ENCODE measurements around the gene RGSL1. TPM values are rescaled to one million over a fixed set of nuclear protein-coding genes. Genes with fewer than 3 reads are reported as not detected.

Gene RGSL1
- polyA plus RNA-seq, 3 donors, result not detected

DNA sequence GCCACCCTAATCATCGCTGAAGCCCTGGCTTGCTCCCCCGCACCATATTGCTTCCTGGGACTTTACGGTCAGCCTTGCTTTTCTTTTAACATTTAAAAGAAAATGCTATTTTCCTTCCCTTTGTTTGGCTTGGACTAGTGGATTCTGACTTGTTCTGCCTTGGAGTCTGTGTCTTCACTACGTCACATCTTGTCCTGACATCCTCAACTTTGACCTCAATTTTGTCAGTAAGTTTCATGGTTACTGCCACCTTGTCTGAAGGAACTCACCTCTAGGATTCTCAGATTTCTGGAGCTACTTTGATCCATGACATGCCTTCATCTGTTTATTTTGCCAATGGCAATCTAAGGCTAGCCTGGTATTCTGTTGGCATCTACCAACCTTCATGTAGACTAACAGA is 134.8 kb downstream of the RGSL1 start:
- H3K4me2 ChIP-seq (replicated peaks; ENCODE audit: extremely low read depth, low read length, poor library complexity, severe bottlenecking), result no peak overlapping the region
- H3K9ac ChIP-seq (ENCODE audit: insufficient read depth, low read length, poor library complexity, severe bottlenecking), result no peak overlapping the region
- H3K27me3 ChIP-seq (ENCODE audit: control insufficient read depth in 2 of 2, insufficient read depth in 2 of 2, low read length in 2 of 2), result no peaks in the 10 kb centered on the region
- no peak overlapping the region for H2AFZ ChIP-seq (ENCODE audit: insufficient read depth, low read depth, low read length, poor library complexity, severe bottlenecking)
- WGBS (ENCODE audit: insufficient coverage), result no CpG with 5 or more reads among the region's 4 CpGs
- H3K36me3 ChIP-seq (replicated peaks in 1 of 2; ENCODE audit: control insufficient read depth in 1 of 2, insufficient read depth in 2 of 2, low read length in 2 of 2), result peaks cover 32 to 47% of the 10 kb centered on the region in 2 donors
- Mint-ChIP-seq H3K27me3 (ENCODE audit: low read depth in 3 of 3) (no peaks in the 10 kb centered on the region), H3K27ac (no peak overlapping the region), H3K4me3 (no peak overlapping the region), H3K36me3 (peaks cover 58 to 59% of the 10 kb centered on the region in 2 donors), H3K9me3 (peaks cover 0 to 9% (median 7%) of the 10 kb centered on the region in 7 donors), H3K4me1 (peaks cover 56% of the 10 kb centered on the region)
- peaks cover 5 to 9% of the 10 kb centered on the region in 2 donors for H3K9me3 ChIP-seq (replicated peaks in 1 of 2; ENCODE audit: control insufficient read depth in 1 of 2, insufficient read depth in 1 of 2, low read length in 2 of 2)
- peak overlapping the region in 1 of 2 donors; percentile 13 for H3K27ac ChIP-seq (ENCODE audit: low read depth in 1 of 2, low read length in 2 of 2)
- no peak overlapping the region for H3K4me3 ChIP-seq (replicated peaks in 1 of 3; ENCODE audit: low read depth in 2 of 3, low read length in 3 of 3)
- intact Hi-C loops (cut with micrococcal nuclease), result loop anchor here in 1 of 2 donors (10.0 kb wide), 1 partner anchor 190 kb away; the partner anchor contains the start of gene GLUL
- peaks cover 8% of the 10 kb centered on the region for H4K20me1 ChIP-seq (ENCODE audit: insufficient read depth, low read length)
- H3K79me2 ChIP-seq (ENCODE audit: insufficient read depth, low read length), result peaks cover 46% of the 10 kb centered on the region
- TF ChIP-seq, protein P1, sequence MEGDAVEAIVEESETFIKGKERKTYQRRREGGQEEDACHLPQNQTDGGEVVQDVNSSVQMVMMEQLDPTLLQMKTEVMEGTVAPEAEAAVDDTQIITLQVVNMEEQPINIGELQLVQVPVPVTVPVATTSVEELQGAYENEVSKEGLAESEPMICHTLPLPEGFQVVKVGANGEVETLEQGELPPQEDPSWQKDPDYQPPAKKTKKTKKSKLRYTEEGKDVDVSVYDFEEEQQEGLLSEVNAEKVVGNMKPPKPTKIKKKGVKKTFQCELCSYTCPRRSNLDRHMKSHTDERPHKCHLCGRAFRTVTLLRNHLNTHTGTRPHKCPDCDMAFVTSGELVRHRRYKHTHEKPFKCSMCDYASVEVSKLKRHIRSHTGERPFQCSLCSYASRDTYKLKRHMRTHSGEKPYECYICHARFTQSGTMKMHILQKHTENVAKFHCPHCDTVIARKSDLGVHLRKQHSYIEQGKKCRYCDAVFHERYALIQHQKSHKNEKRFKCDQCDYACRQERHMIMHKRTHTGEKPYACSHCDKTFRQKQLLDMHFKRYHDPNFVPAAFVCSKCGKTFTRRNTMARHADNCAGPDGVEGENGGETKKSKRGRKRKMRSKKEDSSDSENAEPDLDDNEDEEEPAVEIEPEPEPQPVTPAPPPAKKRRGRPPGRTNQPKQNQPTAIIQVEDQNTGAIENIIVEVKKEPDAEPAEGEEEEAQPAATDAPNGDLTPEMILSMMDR (IDR thresholded peaks at IDR 0.05), result no peak
- no peak for DNase-seq
- H3K4me1 ChIP-seq (ENCODE audit: control insufficient read depth in 1 of 2, insufficient read depth in 2 of 2, low read length in 2 of 2), result peaks cover 29 to 49% of the 10 kb centered on the region in 2 donors

- peaks cover 46% of the 10 kb centered on the region for H3K79me2 ChIP-seq (ENCODE audit: insufficient read depth, low read length)
- peaks cover 29 to 49% of the 10 kb centered on the region in 2 donors for H3K4me1 ChIP-seq (ENCODE audit: control insufficient read depth in 1 of 2, insufficient read depth in 2 of 2, low read length in 2 of 2)
- Mint-ChIP-seq H3K4me3 (peak overlapping the region; percentile 41 to 57), H3K27me3 (ENCODE audit: low read depth in 3 of 3) (peaks cover 0 to 2% (median 0%) of the 10 kb centered on the region in 3 donors), H3K36me3 (peaks cover 42 to 45% of the 10 kb centered on the region in 2 donors), H3K4me1 (peaks cover 56% of the 10 kb centered on the region), H3K9me3 (peaks cover 0 to 9% (median 7%) of the 10 kb centered on the region in 7 donors), H3K27ac (peak overlapping the region in 6 of 7 donors; percentile 48 to 90 (median 64))
- H3K9me3 ChIP-seq (replicated peaks in 1 of 2; ENCODE audit: control insufficient read depth in 1 of 2, insufficient read depth in 1 of 2, low read length in 2 of 2), result peaks cover 5 to 9% of the 10 kb centered on the region in 2 donors
- peaks cover 16 to 31% of the 10 kb centered on the region in 2 donors for H3K36me3 ChIP-seq (replicated peaks in 1 of 2; ENCODE audit: control insufficient read depth in 1 of 2, insufficient read depth in 2 of 2, low read length in 2 of 2)
- 65% methylated on average over 11 of the region's 11 CpGs for WGBS (ENCODE audit: insufficient coverage)
- TF ChIP-seq, protein P1 (IDR thresholded peaks at IDR 0.05), result no peak
- peak overlapping the region; percentile 27 for H3K4me2 ChIP-seq (replicated peaks; ENCODE audit: extremely low read depth, low read length, poor library complexity, severe bottlenecking)
- no peaks in the 10 kb centered on the region for H3K27me3 ChIP-seq (ENCODE audit: control insufficient read depth in 2 of 2, insufficient read depth in 2 of 2, low read length in 2 of 2)
- H3K4me3 ChIP-seq (replicated peaks in 1 of 3; ENCODE audit: low read depth in 2 of 3, low read length in 3 of 3), result peak overlapping the region in 1 of 3 experiments; percentile 44
- H3K9ac ChIP-seq (ENCODE audit: insufficient read depth, low read length, poor library complexity, severe bottlenecking), result no peak overlapping the region
- H4K20me1 ChIP-seq (ENCODE audit: insufficient read depth, low read length), result peaks cover 8% of the 10 kb centered on the region
- intact Hi-C loops (cut with micrococcal nuclease), result loop anchor here in 1 of 2 donors (10.0 kb wide), 1 partner anchor 192 kb away; the partner anchor contains the start of gene GLUL
- no peak overlapping the region for H2AFZ ChIP-seq (ENCODE audit: insufficient read depth, low read depth, low read length, poor library complexity, severe bottlenecking)
- DNase-seq, result peak in 1 of 3 donors; percentile 27
- peak overlapping the region in 1 of 2 donors; percentile 18 for H3K27ac ChIP-seq (ENCODE audit: low read depth in 1 of 2, low read length in 2 of 2)
Observed at GRCh38 chr1:182586380-182586779, 136.4 kb downstream of the RGSL1 start.

All from CD14-positive monocyte (primary cell).